Breast epithelium (tissue), 3 donors: ENCODE data around the gene GTF3A.

Source experiments
- POLR2AphosphoS5 ChIP-seq, 3 donors: sonication (generic); formaldehyde crosslinking; IDR thresholded peaks; one replicate each; pipeline ENCODE4 v1.6.1; 2017; ENCODE audit warnings: antibody characterized with exemption in 3 of 3
- TF ChIP-seq, protein P1 (sequence below), 3 donors: fragments of 450-650 bp; IDR thresholded peaks; one replicate each; pipeline ENCODE4 v1.5.1; 2016 to 2017; ENCODE audit warnings: antibody characterized with exemption in 3 of 3, mild to moderate bottlenecking in 3 of 3, moderate library complexity in 3 of 3

GRCh38 chr13:27395007-27395510, 29.4 kb upstream of the GTF3A start:
- TF ChIP-seq, protein P1, sequence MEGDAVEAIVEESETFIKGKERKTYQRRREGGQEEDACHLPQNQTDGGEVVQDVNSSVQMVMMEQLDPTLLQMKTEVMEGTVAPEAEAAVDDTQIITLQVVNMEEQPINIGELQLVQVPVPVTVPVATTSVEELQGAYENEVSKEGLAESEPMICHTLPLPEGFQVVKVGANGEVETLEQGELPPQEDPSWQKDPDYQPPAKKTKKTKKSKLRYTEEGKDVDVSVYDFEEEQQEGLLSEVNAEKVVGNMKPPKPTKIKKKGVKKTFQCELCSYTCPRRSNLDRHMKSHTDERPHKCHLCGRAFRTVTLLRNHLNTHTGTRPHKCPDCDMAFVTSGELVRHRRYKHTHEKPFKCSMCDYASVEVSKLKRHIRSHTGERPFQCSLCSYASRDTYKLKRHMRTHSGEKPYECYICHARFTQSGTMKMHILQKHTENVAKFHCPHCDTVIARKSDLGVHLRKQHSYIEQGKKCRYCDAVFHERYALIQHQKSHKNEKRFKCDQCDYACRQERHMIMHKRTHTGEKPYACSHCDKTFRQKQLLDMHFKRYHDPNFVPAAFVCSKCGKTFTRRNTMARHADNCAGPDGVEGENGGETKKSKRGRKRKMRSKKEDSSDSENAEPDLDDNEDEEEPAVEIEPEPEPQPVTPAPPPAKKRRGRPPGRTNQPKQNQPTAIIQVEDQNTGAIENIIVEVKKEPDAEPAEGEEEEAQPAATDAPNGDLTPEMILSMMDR (IDR thresholded peaks at IDR 0.05), result no peak
- TF ChIP-seq POLR2AphosphoS5 (IDR thresholded peaks at IDR 0.05), result no peak
